Cortex of kidney (tissue), 1 donor: ENCODE data around the gene GUCY2D.

Experiments used
- DNase-seq: peaks from one replicate; lab custom pipeline; 2025; lab: John Stamatoyannopoulos, UW

GUCY2D gene

GRCh38 chr17:7992924-7993323, 9.5 kb upstream of the GUCY2D start:
- no peak for DNase-seq

DNA sequence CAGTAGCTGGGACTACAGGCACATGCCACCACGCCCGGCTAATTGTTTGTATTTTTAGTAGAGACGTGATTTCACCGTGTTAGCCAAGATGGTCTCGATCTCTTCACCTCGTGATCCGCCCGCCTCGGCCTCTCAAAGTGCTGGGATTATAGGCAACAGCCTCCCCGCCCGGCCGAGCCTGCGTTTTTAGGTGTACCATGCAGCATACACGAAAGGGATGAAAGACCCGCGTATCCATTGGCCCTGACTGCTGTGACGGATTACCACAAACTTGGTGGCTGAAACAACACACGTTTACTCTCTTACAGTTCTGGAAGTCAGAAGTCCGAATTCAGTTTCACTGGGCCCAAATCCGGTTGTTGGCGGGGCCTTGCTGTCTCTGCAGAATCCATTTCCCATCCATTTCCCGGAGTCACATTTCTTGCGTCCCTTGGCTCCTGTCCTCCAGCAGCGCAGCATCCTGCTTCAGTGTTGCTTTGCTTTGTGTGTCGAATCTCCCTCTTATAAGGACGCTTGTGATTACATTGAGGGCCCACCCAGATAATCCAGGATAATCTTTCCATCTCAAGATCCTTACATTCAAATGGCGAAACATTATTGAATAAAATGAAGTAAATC, 8.3 kb upstream of the GUCY2D start:
- DNase-seq = no peak

GRCh38 chr17:7995724-7996123, 6.7 kb upstream of the GUCY2D start:
- no peak for DNase-seq

DNA sequence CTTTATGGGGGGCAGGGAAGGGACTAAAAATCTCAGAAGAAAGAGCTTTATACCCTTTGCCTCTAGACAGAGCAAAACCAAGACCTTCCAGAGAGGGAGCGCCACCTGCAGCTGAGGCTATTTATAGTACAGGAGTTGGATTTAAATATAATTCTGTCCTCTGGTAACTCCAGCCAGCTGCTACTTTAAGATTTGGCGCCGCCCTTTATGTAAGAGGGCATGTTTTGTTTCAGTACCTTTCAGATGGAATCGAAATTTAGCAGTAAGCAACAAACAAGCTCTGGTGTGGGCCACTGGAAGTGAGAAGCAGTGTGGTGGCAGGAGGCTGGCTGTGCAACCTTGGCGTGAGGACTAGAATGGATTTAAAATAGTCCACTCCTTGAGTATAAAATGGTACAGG, 5.2 kb upstream of the GUCY2D start:
- DNase-seq = no peak

DNA sequence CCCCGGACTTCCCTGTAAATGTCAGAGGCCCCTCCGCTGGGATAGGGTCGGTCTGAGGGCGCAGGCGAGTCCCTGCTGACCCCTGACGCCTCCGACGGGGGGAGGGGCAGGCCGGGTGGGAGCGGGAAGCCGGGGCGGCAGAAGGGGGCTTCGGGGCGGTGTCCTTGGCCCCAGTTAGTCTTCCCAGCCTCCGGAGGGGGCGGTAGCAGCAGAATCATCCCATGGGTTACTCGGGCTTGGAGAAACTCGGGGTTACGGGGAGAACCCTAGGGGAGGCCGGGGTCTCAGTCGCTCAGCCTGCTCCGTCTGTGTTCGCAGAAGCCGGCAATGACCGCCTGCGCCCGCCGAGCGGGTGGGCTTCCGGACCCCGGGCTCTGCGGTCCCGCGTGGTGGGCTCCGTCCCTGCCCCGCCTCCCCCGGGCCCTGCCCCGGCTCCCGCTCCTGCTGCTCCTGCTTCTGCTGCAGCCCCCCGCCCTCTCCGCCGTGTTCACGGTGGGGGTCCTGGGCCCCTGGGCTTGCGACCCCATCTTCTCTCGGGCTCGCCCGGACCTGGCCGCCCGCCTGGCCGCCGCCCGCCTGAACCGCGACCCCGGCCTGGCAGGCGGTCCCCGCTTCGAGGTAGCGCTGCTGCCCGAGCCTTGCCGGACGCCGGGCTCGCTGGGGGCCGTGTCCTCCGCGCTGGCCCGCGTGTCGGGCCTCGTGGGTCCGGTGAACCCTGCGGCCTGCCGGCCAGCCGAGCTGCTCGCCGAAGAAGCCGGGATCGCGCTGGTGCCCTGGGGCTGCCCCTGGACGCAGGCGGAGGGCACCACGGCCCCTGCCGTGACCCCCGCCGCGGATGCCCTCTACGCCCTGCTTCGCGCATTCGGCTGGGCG, 542 bp downstream of the GUCY2D start:
- DNase-seq = no peak

DNA sequence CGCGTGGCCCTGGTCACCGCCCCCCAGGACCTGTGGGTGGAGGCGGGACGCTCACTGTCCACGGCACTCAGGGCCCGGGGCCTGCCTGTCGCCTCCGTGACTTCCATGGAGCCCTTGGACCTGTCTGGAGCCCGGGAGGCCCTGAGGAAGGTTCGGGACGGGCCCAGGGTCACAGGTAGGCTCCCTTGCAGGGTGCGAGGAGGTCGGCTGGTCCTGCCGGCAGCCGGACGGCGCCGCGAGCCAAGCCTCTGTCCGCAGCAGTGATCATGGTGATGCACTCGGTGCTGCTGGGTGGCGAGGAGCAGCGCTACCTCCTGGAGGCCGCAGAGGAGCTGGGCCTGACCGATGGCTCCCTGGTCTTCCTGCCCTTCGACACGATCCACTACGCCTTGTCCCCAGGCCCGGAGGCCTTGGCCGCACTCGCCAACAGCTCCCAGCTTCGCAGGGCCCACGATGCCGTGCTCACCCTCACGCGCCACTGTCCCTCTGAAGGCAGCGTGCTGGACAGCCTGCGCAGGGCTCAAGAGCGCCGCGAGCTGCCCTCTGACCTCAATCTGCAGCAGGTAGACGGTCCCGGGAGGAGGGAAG, 1.3 kb downstream of the GUCY2D start:
- no peak for DNase-seq

DNA sequence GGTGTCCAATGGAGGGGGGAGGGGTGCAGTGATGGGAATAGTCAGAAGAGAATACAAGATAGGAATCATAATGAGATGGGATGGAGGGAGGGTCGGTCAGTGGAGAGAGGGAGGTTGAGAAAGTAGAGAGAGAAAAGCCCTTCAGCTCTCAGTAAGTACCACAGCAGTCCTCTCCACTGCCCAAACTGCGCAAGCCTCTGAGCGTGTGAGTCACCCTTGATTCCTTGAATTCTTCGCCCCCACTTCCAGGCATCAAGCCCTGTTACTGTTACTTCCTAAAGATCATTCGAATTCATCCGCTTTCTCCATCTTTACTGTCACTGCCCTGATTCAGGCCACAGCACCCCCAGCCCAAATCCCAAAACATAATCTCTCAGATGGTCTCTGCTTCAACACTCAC, 2.5 kb downstream of the GUCY2D start:
- DNase-seq = no peak

- DNase-seq = no peak
Measured at GRCh38 chr17:8005357-8005756, 2.9 kb downstream of the GUCY2D start.

DNA sequence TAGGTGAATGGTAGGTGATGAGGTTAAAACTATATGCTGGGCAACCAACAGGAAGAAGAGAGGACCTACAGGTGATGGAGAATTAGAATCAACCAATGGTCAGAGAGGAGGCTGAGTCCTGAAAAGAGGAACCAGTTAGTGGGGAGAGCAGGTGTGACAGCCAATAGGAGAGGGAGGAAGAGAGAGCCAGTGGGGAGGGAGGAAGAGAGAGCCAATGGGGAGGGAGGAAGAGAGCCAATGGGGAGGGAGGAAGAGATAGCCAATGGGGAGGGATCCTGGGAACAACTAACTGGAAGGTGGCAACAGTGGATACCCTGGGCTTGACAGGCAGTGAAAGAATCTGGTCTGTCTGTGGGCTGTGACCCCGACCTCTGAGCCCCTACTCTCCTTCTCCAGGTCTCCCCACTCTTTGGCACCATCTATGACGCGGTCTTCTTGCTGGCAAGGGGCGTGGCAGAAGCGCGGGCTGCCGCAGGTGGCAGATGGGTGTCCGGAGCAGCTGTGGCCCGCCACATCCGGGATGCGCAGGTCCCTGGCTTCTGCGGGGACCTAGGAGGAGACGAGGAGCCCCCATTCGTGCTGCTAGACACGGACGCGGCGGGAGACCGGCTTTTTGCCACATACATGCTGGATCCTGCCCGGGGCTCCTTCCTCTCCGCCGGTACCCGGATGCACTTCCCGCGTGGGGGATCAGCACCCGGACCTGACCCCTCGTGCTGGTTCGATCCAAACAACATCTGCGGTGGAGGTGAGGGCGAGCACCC, 3.7 kb downstream of the GUCY2D start:
- no peak for DNase-seq

- no peak for DNase-seq
Measured at GRCh38 chr17:8006836-8007680, 4.6 kb downstream of the GUCY2D start.

- no peak for DNase-seq
Measured at GRCh38 chr17:8007836-8008235, 5.4 kb downstream of the GUCY2D start.

GRCh38 chr17:8012045-8012580, 9.7 kb downstream of the GUCY2D start:
- no peak for DNase-seq

- DNase-seq = no peak
Measured at GRCh38 chr17:8012996-8013640, 10.7 kb downstream of the GUCY2D start.

GRCh38 chr17:8013731-8014557, 11.5 kb downstream of the GUCY2D start:
- DNase-seq = no peak

GRCh38 chr17:8014558-8014850, 12.1 kb downstream of the GUCY2D start:
- no peak for DNase-seq

DNA sequence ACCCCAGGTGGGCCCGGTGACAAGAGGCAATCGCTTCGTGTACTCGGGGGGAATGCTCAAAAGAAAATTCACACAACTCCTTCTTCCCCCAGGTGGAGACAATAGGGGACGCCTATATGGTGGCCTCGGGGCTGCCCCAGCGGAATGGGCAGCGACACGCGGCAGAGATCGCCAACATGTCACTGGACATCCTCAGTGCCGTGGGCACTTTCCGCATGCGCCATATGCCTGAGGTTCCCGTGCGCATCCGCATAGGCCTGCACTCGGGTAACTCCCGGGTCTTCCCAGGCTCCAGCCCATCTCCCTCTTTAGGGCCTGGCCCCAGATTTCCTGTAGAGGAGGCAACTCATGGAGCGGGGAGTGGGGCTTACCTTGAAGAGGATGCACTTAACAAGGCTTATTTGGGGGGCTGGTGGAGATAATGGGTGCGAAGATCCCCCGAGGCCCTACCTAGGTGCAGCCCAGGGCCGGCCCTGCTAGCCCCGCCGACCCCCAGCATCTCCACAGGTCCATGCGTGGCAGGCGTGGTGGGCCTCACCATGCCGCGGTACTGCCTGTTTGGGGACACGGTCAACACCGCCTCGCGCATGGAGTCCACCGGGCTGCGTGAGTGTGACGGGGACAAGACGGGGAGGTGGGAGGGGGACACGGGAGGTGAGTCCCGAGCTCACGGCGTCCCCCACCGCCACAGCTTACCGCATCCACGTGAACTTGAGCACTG, 13.0 kb downstream of the GUCY2D start:
- DNase-seq = no peak

DNA sequence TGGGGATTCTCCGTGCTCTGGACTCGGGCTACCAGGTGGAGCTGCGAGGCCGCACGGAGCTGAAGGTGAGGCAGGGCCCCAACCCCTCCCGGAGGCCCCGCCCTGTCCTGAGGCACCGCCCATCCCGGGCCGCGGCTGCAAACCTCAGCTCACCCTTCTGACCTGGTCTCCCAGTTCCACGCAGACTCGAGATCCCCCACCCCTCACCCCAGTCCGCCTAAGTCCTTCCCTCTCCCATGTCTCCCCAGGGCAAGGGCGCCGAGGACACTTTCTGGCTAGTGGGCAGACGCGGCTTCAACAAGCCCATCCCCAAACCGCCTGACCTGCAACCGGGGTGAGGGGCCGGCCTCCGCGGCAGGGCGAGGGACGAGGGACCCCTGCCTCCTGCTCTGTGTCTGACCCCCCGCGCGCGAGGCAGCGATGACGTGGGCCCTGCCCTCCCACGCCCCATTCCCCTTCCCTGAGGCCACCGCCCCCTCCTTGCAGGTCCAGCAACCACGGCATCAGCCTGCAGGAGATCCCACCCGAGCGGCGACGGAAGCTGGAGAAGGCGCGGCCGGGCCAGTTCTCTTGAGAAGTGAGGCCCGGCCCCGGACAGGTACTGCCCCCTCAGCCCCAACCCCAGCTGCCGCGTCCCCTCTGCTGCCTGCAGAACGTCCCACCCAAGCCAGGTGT, 13.7 kb downstream of the GUCY2D start:
- DNase-seq = no peak

- DNase-seq = no peak
Measured at GRCh38 chr17:8016632-8017424, 14.4 kb downstream of the GUCY2D start.
